Islet precursor cell (in vitro differentiated cells): ENCODE results near the gene ASS1.

Source experiments
- DNase-seq: peaks from one replicate; pipeline ENCODE4 v3.0.0-alpha.2; 2018

ASS1 gene

GRCh38 chr9:130539420-130540223 is 94.9 kb downstream of the ASS1 start:
- DNase-seq: no peak

DNA sequence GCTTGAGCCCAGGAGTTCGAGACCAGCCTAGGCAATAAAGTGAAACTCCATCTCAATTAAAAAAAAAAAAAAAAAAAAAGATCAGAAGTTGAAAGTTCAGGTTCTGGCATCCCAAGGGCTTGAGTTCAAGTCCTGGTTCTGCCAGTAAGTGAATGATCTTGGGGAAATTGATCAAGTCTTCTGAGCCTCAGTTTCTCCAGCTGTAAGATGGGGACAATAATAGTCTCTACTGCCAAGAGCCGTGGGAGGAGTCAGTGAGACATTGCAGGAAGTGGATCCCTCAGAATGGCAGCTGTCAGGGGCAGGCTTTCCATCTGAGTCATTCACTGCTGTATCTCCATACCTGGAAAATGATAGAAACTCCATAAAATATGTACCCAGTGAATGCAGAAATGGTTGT is 96.8 kb downstream of the ASS1 start:
- DNase-seq: no peak

DNA sequence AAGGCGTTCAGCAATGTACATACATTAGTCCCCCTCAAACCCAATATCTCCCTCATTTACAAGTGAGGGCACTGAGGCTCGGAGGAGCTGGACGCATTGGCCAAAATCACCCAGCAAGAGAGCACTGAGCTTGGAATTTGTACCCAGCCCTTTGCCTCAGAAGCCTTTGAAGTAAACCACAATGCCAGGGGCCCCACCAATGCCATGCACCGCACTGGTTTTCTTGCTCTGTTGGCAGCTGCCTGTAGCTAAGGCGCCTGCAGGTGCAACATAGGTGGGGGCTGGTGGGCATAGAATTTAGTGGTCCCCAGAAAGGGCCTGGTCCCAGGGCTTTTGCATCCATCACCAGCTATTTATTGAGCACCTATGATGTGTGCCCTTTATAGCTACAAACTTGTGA is 97.3 kb downstream of the ASS1 start:
- DNase-seq: no peak

DNA sequence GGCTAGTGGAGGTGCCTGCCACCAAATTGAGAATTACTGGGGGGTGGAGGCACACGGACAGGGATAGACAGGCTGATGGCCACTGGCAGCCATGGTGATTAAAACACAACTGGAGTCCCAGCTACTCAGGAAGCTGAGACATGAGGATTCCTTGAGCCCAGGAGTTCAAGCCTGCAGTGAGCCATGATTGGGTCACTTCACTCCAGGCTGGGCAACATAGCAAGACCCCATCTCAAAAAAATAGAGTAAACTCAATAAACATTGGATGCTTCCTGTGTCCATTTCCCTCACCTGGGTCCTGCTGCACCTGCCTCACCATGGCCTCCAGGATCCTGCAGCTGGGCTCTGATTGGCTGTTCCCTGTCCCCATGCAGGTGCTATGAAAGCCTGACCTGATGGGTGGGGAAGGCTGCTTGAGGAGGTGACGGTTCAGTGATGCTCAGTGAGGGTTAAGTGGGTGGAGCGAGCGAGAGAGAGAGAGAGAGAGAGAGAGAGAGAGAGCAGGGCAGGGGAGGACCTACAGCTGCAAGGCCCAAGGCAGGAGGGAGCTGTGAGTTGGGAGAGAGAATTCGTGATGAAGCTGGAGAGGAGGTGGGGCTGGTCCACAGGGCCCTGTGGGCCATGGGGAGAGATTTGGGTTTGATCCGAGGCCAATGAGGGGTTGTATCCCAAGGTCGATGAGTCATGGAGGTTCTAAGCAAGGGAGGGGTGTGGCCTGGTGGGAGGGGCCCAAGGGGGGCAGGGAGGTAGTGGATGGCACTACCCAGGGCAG is 97.9 kb downstream of the ASS1 start:
- no peak for DNase-seq

- no peak for DNase-seq
These were observed 98.6 kb downstream of the ASS1 start for GRCh38 chr9:130543368-130543767.

DNA sequence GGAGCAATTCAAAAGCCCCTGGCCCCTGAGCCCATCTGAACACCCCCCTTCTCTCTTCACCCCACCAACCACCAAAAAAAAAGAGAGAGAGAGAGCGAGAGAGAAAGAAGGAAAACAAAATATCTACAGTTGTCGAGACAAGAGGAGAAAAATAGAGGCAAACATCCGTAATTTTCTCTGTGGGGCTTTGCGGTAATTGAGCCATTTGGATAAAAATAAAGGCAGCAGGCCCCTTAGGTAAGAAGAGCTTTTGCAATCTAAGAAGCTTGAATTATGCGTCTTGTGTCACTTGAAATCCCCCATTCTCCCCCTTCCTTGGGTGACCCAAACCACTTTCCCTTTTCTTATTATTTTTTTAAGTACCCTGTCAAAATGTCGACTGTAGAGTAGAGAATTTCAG is 99.1 kb downstream of the ASS1 start:
- DNase-seq: no peak

- no peak for DNase-seq
These were observed 99.6 kb downstream of the ASS1 start for GRCh38 chr9:130544364-130544763.

DNA sequence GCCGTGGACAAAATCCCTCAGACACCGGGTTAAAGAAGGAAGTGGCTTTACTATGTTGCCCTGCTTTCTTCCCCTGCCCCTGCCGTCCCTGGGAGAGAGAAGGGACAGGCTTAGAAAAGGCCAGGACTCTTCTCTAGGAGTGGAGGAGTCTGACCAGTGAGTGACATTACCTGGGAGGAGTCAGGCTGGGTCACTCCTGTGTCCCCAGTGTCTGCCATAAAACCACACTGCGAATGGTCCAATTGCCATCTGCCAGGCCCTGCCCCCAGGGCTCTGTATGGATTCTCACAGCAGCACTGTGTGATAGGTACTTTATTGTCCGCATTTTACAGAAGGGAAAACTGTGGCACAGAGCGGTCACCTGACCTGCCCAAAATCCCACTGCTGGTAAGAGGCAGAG is 103.3 kb downstream of the ASS1 start:
- no peak for DNase-seq

DNA sequence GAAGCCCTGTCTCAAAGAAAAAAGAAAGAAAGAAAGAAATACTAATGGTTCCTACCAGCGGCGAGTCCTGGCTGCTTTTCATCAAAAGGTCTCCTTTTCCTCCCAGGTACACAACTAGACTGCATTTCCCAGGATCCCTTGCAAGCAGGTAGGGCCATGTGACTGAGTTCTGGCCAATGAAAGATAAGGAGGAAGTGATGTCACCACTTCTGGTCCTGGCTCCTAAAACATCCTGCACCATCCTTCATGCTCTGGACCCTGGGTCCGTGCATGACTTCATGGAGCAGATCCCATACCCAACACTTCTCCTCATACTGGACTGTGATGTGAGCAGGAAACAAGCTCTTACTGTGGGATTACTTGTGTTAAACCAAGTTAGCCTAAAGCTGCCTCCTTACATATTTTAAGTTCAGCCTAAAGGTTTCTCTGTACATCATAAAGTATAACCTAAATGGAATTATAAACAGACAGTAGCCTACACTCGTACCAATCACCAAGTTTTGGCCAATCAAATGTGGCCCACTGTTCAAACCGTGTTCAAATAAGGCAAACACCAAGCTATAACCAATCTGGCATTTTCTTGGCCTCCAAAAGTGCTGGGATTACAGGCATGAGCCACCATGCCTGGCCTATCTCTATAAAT is 104.5 kb downstream of the ASS1 start:
- no peak for DNase-seq
